SJSA1 (cell line): ENCODE measurements around the gene RHBDF2. TPM values are rescaled to one million over a fixed set of nuclear protein-coding genes. Genes with fewer than 3 reads are reported as not detected.

Experiments
- DNase-seq, 2 experiments: peaks; one replicate each; pipeline ENCODE4 v3.0.0-alpha.2; 2015 to 2020; ENCODE audit warnings: low spot score in 2 of 2, low read depth in 1 of 2
- H3K27ac ChIP-seq: fragments of 250-450 bp; sonication (Bioruptor Pico); 2 replicates; pipeline ENCODE4 v1.5.1; 2020; ENCODE audit warnings: mild to moderate bottlenecking, moderate library complexity
- H3K27me3 ChIP-seq: fragments of 250-450 bp; sonication (Bioruptor Pico); replicated peaks from 2 replicates; pipeline ENCODE4 v1.5.1; 2020; ENCODE audit warnings: mild to moderate bottlenecking, moderate library complexity
- H3K36me3 ChIP-seq: fragments of 250-450 bp; sonication (Bioruptor Pico); 2 replicates; pipeline ENCODE4 v1.5.1; 2020; ENCODE audit warnings: mild to moderate bottlenecking
- H3K4me1 ChIP-seq: fragments of 250-450 bp; sonication (Bioruptor Pico); replicated peaks from 2 replicates; pipeline ENCODE4 v1.6.1; 2021; ENCODE audit warnings: mild to moderate bottlenecking
- H3K4me3 ChIP-seq: fragments of 250-450 bp; sonication (Bioruptor Pico); 2 replicates; pipeline ENCODE4 v1.5.1; 2020; ENCODE audit warnings: mild to moderate bottlenecking
- H3K9me3 ChIP-seq: fragments of 250-450 bp; sonication (Bioruptor Pico); replicated peaks from 2 replicates; pipeline ENCODE4 v1.5.1; 2020; ENCODE audit warnings: mild to moderate bottlenecking
- total RNA-seq: library from RNA; depleted of rRNA; stranded (reverse); fragments of >200 nt; shearing (Covaris generic); gene quantifications from 2 replicates; pipeline ENCODE4 v1.2.3, GENCODE V29; 2014

The RHBDF2 gene
- total RNA-seq, 1 experiment from 2014 or later = 5.8 TPM

GRCh38 chr17:76469991-76470739 is 31.1 kb downstream of the RHBDF2 start:
- Histone ChIP-seq H3K4me1 (no peaks in the 10 kb centered on the region), H3K27ac (no peak overlapping the region), H3K4me3 (no peak overlapping the region), H3K36me3 (peaks cover 6% of the 10 kb centered on the region; the same call in 1 of the 2 replicates), H3K27me3 (no peaks in the 10 kb centered on the region), H3K9me3 (no peaks in the 10 kb centered on the region)
- no peak for DNase-seq

DNA sequence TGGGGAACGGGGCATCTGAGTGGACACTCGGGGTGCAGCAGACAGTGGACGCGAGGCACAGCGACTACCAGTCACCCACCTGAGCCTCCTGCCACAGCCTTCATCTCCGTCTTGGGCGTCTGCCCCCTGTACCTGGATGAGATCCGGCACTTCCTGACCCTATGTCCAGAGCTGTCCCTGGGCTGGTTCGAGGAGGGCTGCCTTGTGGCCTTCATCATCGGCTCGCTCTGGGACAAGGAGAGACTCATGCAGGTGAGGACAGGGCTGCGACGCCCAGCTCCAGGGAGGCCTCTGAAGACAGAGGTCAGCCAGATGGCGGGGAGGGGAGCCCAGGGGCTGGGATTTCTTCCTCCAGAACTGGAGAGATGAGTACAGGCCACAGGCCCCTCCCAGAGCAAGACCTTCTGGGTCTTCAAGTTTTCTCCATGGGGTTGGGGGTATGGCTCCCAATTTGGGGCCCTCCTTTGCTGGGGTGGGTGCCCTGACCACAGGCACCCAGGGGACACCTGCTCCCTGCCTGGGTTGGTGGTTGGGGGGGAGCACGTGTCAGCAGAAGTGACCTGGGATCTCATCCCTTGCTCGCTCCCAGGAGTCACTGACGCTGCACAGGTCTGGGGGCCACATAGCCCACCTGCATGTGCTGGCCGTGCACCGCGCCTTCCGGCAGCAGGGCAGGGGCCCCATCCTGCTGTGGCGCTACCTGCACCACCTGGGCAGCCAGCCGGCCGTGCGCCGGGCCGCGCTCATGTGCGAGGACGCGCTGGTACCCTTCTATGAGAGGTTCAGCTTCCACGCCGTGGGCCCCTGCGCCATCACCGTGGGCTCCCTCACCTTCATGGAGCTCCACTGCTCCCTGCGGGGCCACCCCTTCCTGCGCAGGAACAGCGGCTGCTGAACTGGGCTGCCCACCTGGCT is 31.9 kb downstream of the RHBDF2 start:
- Histone ChIP-seq H3K9me3 (no peaks in the 10 kb centered on the region), H3K27me3 (no peaks in the 10 kb centered on the region), H3K4me3 (no peak overlapping the region), H3K27ac (no peak overlapping the region), H3K36me3 (peaks cover 6% of the 10 kb centered on the region; the same call in 1 of the 2 replicates), H3K4me1 (no peaks in the 10 kb centered on the region)
- DNase-seq = no peak

GRCh38 chr17:76468634-76469010 is 32.6 kb downstream of the RHBDF2 start:
- H3K27ac ChIP-seq = no peak overlapping the region
- peaks cover 3% of the 10 kb centered on the region; the same call in 1 of the 2 replicates for H3K36me3 ChIP-seq
- H3K4me1 ChIP-seq = no peaks in the 10 kb centered on the region
- DNase-seq = no peak
- H3K9me3 ChIP-seq = no peaks in the 10 kb centered on the region
- no peaks in the 10 kb centered on the region for H3K27me3 ChIP-seq
- no peak overlapping the region for H3K4me3 ChIP-seq

DNA sequence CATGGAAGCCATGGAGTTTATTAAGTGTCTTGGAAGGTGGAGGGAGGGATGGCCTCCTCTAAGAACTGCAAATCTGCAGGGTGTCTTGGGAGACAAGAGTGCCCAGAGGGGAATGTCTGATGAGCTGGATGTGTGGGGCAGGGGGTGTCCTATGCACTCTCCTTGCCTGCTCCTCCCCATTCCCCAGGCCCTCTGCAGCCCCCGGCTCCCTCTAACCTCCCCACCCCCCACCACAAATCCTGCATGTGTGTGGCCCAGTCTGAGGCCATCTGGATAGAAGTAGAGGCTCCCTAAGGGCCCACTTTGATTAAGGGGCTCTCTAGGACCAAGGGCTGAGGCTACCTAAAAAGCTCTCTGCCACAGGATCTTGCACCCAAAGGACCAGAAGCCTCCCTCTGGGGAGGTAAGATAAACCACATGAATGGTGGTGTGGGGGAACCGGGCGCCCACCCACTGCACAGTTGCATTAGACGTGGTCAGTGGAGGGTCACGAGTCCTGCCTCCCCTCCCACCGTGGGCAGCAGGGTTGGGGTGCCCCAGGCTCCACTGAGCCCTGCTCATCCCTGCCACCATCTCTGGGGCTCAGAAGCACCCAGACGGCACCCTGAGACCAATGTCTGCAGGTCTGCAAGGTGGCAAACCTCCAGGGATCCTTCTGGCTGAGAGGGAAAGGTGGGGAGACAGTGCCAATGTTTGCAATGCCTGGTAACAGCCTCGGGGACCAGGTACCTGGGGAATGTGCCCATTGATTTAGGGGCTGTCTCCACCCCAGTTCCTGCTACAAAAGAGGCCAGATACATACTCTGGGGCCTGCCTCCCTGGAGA is 33.2 kb downstream of the RHBDF2 start:
- no peaks in the 10 kb centered on the region; the same call in 1 of the 2 replicates for H3K36me3 ChIP-seq
- H3K4me3 ChIP-seq = no peak overlapping the region
- H3K4me1 ChIP-seq = no peaks in the 10 kb centered on the region
- no peaks in the 10 kb centered on the region for H3K27me3 ChIP-seq
- H3K9me3 ChIP-seq = no peaks in the 10 kb centered on the region
- DNase-seq = no peak
- no peak overlapping the region for H3K27ac ChIP-seq

DNA sequence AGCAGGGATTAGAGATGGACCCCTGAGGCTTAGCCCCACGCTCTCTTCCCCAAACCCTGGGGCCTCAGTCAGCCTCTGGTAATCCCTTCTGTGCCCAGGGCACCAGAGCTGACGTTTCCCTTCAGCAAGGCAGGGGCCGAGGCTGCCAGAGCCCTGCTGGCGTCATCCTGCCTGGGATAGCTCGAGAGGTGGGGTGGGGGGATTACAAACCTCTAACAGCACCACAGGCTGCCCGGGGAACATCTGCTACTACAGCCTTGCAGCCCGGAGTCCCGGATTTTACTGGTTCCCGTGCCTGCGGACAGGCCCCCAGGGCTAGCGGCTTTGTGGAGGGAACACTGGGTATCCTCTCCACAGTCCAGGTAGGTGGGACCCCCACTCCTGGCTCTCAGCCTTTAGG is 33.9 kb downstream of the RHBDF2 start, which contains the start of gene AANAT:
Gene AANAT, plus strand, starts transcription at position 238 of the 400 bp plus-strand sequence. CDS start 1,144 bp downstream, outside the sequence.
- Histone ChIP-seq H3K27ac (no peak within 1 kb of the TSS), H3K27me3 (no peaks in the 10 kb centered on the region), H3K9me3 (no peaks in the 10 kb centered on the region), H3K4me3 (no peak within 1 kb of the TSS), H3K4me1 (no peaks in the 10 kb centered on the region), H3K36me3 (no peaks in the 10 kb centered on the region; the same call in 1 of the 2 replicates)
- no peak for DNase-seq

DNA sequence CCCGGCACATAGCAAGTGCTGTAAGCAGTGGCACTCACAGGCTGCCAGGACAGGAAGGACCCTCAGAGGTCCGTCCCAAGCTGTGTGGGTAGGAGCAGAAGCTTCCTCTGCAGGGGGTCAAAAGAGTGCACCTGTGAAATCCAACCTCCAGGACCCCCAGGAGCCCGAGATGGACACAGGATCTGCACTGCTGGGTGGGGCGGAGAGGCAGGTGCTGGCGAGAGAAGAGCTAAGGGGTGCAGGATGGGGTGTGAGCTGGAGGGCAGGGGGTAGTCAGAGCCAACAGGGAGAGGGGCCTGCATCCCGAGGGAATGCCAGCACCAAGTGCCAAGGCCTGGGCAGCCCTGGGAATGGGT is 34.5 kb downstream of the RHBDF2 start:
- H3K27me3 ChIP-seq = no peaks in the 10 kb centered on the region
- H3K4me1 ChIP-seq = no peaks in the 10 kb centered on the region
- no peak overlapping the region for H3K4me3 ChIP-seq
- no peak for DNase-seq
- no peak overlapping the region for H3K27ac ChIP-seq
- no peaks in the 10 kb centered on the region; the same call in 1 of the 2 replicates for H3K36me3 ChIP-seq
- H3K9me3 ChIP-seq = no peaks in the 10 kb centered on the region

DNA sequence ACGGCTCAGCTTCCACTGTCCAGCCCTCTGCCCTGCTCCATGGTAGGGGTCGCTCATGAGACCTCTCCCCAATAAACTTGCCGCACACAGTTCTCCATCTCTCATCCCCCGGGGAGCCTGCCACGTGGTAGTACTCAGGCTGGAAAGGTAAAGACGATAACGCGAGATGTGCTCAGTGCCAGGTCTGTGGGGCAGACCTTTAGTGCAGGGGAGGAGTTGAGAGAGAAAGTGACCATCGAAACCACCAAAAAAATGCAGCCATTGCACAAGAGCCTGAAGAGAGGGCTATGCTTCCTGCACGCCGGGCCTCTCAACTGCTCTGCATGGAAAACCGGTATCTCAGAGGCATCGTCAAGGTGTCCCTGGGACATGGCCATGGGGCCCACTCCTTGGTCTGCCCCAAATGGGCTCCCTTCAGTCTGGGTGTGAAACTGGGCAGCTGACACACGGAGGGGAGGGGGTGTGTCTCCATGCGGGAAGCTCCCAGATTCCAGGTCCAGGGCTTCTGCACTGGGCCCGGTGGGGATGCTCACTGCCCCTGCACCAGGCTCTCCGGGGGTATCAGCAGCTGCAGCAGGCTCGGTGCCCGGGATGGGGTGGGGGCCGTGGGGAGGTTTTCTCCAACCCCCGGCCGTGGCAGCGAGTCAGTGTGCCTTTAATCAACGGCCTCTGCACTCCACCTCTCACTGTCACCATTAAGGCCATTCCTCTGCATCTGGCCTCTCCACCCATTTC is 38.5 kb downstream of the RHBDF2 start:
- no peak for DNase-seq
- H3K4me1 ChIP-seq = no peaks in the 10 kb centered on the region

DNA sequence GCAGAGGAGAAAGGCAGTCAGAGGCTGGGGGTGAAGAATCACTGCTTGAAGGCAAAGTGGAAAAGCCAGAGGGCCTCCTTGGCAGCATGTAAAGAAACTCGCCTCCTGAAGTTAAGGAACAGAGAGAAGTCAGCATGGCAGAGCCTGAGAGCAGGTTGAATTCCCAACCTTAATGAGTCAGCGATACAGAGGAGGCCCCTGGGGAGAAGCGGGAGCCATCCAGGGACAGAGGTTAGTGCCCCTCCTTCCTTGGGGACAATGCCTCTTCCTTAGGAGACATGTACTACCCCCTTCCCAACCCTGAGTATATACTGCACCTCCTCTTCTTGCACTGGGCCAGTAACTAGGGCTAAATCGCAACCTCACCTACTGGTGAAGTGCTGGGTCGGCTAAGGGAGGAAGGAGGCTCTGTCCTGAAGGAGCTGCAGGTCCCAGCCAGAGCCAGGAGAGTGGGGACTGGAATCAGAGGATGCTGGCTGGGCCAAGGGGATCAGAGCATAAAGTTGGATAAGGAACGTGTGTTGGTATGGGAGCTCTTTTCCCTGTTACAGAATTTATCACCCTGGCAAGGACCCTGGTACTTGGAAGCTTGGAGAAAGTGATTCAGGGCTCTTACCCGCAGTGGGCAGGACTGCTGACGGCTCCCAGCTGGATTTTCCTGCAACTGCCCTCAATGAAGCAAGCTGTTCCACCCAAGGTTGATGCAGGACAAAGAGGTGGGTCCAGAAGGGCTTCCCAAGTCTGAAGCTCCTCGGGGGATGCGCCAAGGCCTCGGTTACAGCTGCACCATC is 39.3 kb downstream of the RHBDF2 start:
- no peak for DNase-seq
- no peaks in the 10 kb centered on the region; the same call in 1 of the 2 replicates for H3K9me3 ChIP-seq

More for the DNA sequence above, 38.5 kb downstream of the RHBDF2 start:
- no peak overlapping the region for H3K27ac ChIP-seq
- no peaks in the 10 kb centered on the region for H3K36me3 ChIP-seq
- no peaks in the 10 kb centered on the region; the same call in 1 of the 2 replicates for H3K9me3 ChIP-seq
- no peak overlapping the region for H3K4me3 ChIP-seq
- H3K27me3 ChIP-seq = no peaks in the 10 kb centered on the region

DNA sequence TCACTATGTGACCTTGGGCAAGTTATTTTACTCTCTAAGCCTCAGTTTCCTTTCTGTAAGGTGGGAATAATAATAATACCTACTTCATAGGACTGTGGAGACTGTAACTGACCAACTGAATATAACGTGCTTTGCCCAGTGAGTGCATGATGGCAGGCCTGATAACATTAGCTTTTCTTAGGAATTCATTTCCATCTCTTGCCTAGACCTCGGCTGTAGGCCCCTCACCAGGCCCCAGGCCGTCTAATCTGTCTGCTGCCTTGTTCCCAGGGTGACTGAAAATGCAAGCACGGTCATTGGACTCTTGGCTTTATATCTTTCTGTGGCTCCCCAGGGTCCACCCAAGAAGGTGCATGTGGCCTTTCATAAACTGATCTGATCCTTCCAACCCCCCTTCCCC is 41.5 kb downstream of the RHBDF2 start:
- no peak overlapping the region for H3K27ac ChIP-seq
- no peaks in the 10 kb centered on the region for H3K4me1 ChIP-seq
- no peaks in the 10 kb centered on the region; the same call in 1 of the 2 replicates for H3K9me3 ChIP-seq
- H3K4me3 ChIP-seq = no peak overlapping the region
- H3K36me3 ChIP-seq = no peaks in the 10 kb centered on the region
- H3K27me3 ChIP-seq = no peaks in the 10 kb centered on the region
- DNase-seq = no peak

More for the DNA sequence above, 39.3 kb downstream of the RHBDF2 start:
- Histone ChIP-seq H3K4me1 (no peaks in the 10 kb centered on the region), H3K27ac (no peak overlapping the region), H3K4me3 (no peak overlapping the region), H3K36me3 (no peaks in the 10 kb centered on the region), H3K27me3 (no peaks in the 10 kb centered on the region)

DNA sequence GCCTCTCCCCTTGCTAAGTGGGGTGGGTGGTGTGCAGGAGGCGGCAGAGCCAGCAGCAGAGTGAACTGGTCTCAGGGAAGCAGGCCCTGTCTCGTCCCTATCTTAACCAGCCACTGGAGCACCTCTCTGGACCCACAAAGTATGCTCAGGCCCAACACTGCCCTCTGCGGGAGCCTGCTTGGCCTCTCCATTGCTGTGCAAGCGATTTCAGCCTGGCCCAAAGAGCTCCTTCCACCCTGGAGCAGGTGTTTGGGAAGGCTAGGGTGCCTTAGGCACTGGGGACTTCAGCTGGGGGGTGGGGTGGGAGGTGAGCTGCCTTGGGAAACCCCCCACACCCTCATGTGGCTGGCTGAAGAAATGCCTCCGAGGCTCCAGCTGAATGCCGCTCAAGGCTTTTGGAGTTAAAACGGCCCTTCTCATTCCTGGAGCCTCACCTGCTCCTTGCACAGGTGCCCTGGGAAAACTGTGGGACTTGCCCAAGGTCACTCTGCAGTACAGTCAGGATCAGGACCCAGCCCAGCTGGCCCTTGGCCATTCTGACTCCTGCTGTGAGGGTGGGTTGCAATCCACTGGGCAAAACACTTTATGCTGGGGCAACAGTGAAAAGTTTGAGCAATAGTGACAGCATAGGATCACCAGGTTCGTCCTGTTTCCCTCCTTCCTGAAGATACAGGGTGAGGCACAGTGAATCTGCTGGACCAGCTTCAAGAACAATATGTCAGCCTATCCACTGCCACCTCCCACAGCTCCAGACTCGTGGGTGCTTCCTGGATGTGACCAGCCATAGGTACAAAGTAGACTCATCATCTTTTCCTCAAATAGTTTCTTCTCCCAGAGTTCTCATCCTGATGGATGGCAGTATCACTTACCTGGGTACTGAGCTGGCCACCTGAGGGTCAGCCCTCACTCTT is 42.4 kb downstream of the RHBDF2 start:
- Histone ChIP-seq H3K4me3 (no peak overlapping the region), H3K27ac (no peak overlapping the region), H3K27me3 (no peaks in the 10 kb centered on the region), H3K36me3 (no peaks in the 10 kb centered on the region), H3K9me3 (no peaks in the 10 kb centered on the region; the same call in 1 of the 2 replicates), H3K4me1 (no peaks in the 10 kb centered on the region)
- DNase-seq = peak in 1 of 2 experiments; percentile 76

DNA sequence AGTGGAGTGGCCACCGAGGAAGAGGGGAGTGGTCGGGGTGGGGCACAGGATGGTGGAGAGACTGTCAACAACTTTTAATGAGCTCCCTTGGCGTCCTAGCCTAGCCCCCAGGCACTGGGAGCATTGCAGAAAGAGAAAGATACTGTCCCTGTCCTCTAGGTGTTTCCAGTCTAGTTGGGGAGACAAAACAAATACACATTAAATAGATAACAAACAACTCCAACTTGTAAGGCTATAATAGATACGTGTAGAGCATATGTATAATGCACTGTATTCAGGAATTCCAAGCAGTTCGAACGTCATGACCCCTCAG is 47.8 kb downstream of the RHBDF2 start:
- H3K27me3 ChIP-seq = no peaks in the 10 kb centered on the region
- no peak overlapping the region for H3K27ac ChIP-seq
- no peaks in the 10 kb centered on the region for H3K9me3 ChIP-seq
- H3K4me1 ChIP-seq = peaks cover 32% of the 10 kb centered on the region
- peaks cover 4% of the 10 kb centered on the region for H3K36me3 ChIP-seq
- peak overlapping the region; percentile 97 for H3K4me3 ChIP-seq
- DNase-seq = no peak
